ENCODE results near the gene PROSER2.

Gene PROSER2

DNA sequence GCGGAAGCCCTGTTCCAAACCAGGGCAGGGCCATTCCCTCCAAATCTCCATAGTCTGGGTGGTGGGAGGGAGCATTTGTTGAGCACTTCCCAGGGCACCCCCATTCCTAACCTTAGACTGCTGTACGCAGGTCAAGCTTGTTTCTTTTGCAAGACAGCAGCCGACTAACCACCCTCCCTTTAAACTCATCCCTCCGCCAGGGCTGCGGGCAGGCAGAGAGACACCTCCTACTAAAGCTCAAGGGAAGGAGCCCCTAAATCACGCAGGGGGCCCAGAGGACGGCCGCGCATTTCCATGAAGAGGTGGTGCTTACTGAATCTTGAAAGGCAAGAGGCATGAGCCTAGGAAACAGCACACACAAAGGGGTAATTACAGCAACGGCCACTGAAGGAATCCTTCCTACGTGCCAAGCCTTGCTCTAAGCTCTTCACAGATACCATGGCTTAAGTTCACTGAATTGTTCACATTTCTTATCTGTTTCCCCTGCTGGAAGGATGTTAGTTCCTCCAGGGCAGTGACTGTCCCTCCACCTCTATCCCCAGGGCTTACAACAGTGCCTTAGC lies 90.0 kb downstream of the PROSER2 start:
- no peak for TF ChIP-seq FOXM1 (IDR thresholded peaks at IDR 0.05; ENCODE audit: borderline replicate concordance, low read depth)

DNA sequence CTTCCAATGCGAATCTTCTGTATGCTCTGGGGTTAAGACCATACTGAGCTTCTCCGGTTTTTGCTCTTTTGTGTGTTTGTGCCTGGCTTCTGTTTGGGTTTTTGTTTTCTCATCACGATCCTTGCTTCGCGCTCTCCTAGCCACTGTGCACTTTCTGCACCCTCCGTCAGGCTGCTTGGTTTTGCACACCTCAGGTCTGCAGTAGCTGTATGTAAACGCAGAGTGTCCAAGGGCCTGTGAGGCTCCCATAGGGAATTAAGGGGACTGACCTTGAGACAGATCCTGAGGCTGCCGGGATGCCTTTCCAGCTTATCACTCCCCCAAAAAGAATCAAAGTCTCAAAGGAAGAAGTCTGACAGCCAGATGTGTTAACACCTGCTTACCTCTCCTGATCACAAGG lies 95.2 kb downstream of the PROSER2 start:
- TF ChIP-seq TCF12 (IDR thresholded peaks at IDR 0.05; ENCODE audit: low read depth): no peak
- TF ChIP-seq EP300 (IDR thresholded peaks at IDR 0.05; ENCODE audit: borderline replicate concordance): no peak
- TF ChIP-seq FOXM1 (IDR thresholded peaks at IDR 0.05; ENCODE audit: borderline replicate concordance, low read depth): no peak
- TF ChIP-seq CEBPB (IDR thresholded peaks at IDR 0.05): no peak
- no peak for TF ChIP-seq RAD21 (IDR thresholded peaks at IDR 0.05; ENCODE audit: low read depth)
- TF ChIP-seq, protein P1, sequence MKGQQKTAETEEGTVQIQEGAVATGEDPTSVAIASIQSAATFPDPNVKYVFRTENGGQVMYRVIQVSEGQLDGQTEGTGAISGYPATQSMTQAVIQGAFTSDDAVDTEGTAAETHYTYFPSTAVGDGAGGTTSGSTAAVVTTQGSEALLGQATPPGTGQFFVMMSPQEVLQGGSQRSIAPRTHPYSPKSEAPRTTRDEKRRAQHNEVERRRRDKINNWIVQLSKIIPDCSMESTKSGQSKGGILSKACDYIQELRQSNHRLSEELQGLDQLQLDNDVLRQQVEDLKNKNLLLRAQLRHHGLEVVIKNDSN (IDR thresholded peaks at IDR 0.05): no peak
- no peak for TF ChIP-seq TAF1 (IDR thresholded peaks at IDR 0.05; ENCODE audit: low read depth)
- no peak for TF ChIP-seq ZBTB7A (IDR thresholded peaks at IDR 0.05; ENCODE audit: low read depth)
- no peak for TF ChIP-seq YY1 (IDR thresholded peaks at IDR 0.05; ENCODE audit: low read depth)
- no peak for TF ChIP-seq TEAD4 (IDR thresholded peaks at IDR 0.05)
- TF ChIP-seq NFIC (IDR thresholded peaks at IDR 0.05): no peak
- TF ChIP-seq, protein P2, sequence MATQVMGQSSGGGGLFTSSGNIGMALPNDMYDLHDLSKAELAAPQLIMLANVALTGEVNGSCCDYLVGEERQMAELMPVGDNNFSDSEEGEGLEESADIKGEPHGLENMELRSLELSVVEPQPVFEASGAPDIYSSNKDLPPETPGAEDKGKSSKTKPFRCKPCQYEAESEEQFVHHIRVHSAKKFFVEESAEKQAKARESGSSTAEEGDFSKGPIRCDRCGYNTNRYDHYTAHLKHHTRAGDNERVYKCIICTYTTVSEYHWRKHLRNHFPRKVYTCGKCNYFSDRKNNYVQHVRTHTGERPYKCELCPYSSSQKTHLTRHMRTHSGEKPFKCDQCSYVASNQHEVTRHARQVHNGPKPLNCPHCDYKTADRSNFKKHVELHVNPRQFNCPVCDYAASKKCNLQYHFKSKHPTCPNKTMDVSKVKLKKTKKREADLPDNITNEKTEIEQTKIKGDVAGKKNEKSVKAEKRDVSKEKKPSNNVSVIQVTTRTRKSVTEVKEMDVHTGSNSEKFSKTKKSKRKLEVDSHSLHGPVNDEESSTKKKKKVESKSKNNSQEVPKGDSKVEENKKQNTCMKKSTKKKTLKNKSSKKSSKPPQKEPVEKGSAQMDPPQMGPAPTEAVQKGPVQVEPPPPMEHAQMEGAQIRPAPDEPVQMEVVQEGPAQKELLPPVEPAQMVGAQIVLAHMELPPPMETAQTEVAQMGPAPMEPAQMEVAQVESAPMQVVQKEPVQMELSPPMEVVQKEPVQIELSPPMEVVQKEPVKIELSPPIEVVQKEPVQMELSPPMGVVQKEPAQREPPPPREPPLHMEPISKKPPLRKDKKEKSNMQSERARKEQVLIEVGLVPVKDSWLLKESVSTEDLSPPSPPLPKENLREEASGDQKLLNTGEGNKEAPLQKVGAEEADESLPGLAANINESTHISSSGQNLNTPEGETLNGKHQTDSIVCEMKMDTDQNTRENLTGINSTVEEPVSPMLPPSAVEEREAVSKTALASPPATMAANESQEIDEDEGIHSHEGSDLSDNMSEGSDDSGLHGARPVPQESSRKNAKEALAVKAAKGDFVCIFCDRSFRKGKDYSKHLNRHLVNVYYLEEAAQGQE (IDR thresholded peaks at IDR 0.05; ENCODE audit: low read depth): no peak
- TF ChIP-seq, protein P3, sequence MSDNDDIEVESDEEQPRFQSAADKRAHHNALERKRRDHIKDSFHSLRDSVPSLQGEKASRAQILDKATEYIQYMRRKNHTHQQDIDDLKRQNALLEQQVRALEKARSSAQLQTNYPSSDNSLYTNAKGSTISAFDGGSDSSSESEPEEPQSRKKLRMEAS (IDR thresholded peaks at IDR 0.05): no peak
- no peak for TF ChIP-seq CREB1 (IDR thresholded peaks at IDR 0.05; ENCODE audit: low read depth)
- no peak for TF ChIP-seq EGR1 (IDR thresholded peaks at IDR 0.05)

DNA sequence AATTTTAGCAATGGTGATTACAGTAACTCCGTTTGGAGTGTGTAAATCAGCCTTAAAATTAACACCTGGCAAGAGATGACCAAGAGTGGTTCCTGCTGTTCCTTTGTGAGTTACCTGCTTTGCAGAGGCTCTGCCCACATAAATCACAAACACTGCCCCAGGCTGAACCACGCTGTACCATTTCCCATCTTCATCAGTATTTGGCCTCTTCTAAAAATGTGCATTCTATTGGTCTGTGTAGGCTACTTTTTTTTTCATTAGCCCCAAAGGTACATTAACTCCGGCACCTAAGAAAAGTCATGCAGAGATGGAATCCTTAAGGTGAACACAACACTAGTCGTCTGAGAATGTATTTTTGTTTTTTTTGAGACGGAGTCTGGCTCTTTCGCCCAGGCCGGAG lies 96.1 kb downstream of the PROSER2 start:
- TF ChIP-seq EP300 (IDR thresholded peaks at IDR 0.05; ENCODE audit: borderline replicate concordance) (no peak), YY1 (IDR thresholded peaks at IDR 0.05; ENCODE audit: low read depth) (no peak), TCF12 (IDR thresholded peaks at IDR 0.05; ENCODE audit: low read depth) (no peak), ZBTB7A (IDR thresholded peaks at IDR 0.05; ENCODE audit: low read depth) (no peak), CREB1 (IDR thresholded peaks at IDR 0.05; ENCODE audit: low read depth) (no peak)
